Muscle layer of colon (tissue), 2 donors: ENCODE measurements around the gene LOC128125822.

ENCODE experiments used
- H3K27ac ChIP-seq: one replicate; pipeline ENCODE4 v1.7.0; 2013; ENCODE audit warnings: low read depth, mild to moderate bottlenecking, low read length, moderate library complexity
- H3K27me3 ChIP-seq, 2 donors: one replicate each; pipeline ENCODE4 v1.7.0; 2013; ENCODE audit warnings: low read length in 2 of 2, mild to moderate bottlenecking in 2 of 2; ENCODE audit not compliant: insufficient read depth in 2 of 2, control insufficient read depth in 1 of 2
- H3K36me3 ChIP-seq: one replicate; pipeline ENCODE4 v1.7.0; 2013; ENCODE audit warnings: mild to moderate bottlenecking, low read length; ENCODE audit not compliant: insufficient read depth
- H3K4me1 ChIP-seq: one replicate; pipeline ENCODE4 v1.7.0; 2013; ENCODE audit warnings: mild to moderate bottlenecking, low read length; ENCODE audit not compliant: insufficient read depth
- H3K4me3 ChIP-seq, 2 donors: one replicate each; pipeline ENCODE4 v1.7.0; 2013; ENCODE audit warnings: low read length in 2 of 2, low read depth in 1 of 2, mild to moderate bottlenecking in 1 of 2, moderate library complexity in 1 of 2
- H3K9ac ChIP-seq: one replicate; pipeline ENCODE4 v1.7.0; 2013; ENCODE audit warnings: low read length
- H3K9me3 ChIP-seq: one replicate; pipeline ENCODE4 v1.7.0; 2013; ENCODE audit warnings: mild to moderate bottlenecking, low read length
- donor health status: abdominal sarcoma.
- donor health status: Adenocarcinoma of cecum.

Gene LOC128125822

DNA sequence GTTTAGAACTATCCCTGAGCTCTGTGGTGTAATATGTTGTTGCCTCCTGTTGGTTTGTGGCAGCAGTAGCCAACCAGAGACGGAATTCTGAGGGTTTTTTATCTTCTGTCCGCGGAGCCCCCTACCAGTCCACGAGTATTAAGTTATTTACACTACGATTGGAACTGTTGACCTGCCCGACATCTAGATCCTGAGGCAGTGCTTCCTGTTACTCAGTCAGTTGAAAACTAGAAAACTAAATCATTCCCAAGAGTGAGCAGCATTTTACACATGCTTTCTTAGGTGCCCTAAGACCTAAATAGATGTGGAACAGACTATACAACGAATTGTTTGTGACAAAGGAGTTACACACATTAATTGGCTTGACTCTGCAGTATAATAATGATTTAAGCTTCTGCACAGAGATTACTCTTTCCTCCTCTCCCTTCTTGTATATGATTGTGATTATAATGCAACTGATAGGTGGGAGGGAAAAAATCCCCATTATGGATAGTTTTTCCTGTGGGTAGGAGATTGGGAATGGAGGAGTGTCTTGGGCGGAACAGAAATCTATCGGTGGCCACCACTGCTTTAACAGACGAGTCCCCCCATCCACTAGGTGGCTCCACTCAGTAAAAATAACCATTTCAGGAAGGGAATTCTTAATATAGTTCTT, 1.7 kb downstream of the LOC128125822 start:
- Histone ChIP-seq H3K36me3 (peaks cover 12% of the 10 kb centered on the region), H3K9me3 (no peaks in the 10 kb centered on the region), H3K4me3 (peak overlapping the region; percentile 88 to 98), H3K27ac (peak overlapping the region; percentile 100), H3K27me3 (no peaks in the 10 kb centered on the region), H3K9ac (peak overlapping the region; percentile 39), H3K4me1 (peaks cover 23% of the 10 kb centered on the region)

DNA sequence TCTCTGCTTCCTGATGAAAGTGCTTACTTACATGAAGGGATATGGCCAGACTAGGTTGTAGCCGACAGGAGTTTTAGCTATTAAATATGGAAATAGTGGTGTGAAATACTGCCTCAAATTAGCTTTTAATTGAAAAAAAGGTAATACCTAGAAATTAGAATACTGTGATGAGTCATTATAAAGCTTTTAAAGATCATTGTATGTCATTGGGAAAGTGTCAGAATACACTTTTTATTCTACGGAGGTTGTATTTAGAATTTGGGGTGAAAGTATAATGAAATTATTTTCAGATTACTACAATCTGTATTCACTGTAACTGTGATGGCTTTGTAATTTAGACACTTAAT, 2.2 kb downstream of the LOC128125822 start:
- H3K36me3 ChIP-seq: peaks cover 17% of the 10 kb centered on the region
- H3K9ac ChIP-seq: no peak overlapping the region
- H3K9me3 ChIP-seq: no peaks in the 10 kb centered on the region
- peaks cover 23% of the 10 kb centered on the region for H3K4me1 ChIP-seq
- no peaks in the 10 kb centered on the region for H3K27me3 ChIP-seq
- peak overlapping the region; percentile 20 to 88 for H3K4me3 ChIP-seq
- H3K27ac ChIP-seq: peak overlapping the region; percentile 100

DNA sequence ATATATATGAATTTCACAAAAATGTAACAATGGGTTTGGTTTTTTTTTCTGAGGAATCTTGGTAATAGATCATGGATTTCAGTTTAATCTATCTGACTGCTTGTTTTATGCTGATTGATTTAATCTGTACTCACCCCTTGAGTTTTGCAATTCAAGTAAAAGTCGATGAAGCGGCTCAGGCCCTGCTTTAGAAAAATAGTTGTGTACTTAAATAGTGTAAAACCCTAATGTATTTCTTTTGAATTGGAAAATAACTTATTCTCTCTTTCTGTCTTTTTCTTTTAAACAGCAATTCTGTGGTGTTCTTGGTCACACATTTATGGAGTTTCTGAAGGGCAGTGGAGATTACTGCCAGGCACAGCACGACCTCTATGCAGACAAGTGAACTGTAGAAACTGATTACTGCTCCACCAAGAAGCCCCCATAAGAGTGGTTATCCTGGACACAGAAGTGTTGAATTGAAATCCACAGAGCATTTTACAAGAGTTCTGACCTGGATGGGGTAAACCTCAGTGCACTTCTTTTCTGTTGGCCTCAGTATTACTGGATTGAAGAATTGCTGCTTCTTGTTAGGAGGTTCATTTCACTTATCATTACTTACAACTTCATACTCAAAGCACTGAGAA, 4.0 kb downstream of the LOC128125822 start:
- Histone ChIP-seq H3K9me3 (no peaks in the 10 kb centered on the region), H3K36me3 (peaks cover 29% of the 10 kb centered on the region), H3K27me3 (no peaks in the 10 kb centered on the region), H3K4me3 (no peak overlapping the region), H3K9ac (no peak overlapping the region), H3K27ac (no peak overlapping the region), H3K4me1 (peaks cover 21% of the 10 kb centered on the region)

DNA sequence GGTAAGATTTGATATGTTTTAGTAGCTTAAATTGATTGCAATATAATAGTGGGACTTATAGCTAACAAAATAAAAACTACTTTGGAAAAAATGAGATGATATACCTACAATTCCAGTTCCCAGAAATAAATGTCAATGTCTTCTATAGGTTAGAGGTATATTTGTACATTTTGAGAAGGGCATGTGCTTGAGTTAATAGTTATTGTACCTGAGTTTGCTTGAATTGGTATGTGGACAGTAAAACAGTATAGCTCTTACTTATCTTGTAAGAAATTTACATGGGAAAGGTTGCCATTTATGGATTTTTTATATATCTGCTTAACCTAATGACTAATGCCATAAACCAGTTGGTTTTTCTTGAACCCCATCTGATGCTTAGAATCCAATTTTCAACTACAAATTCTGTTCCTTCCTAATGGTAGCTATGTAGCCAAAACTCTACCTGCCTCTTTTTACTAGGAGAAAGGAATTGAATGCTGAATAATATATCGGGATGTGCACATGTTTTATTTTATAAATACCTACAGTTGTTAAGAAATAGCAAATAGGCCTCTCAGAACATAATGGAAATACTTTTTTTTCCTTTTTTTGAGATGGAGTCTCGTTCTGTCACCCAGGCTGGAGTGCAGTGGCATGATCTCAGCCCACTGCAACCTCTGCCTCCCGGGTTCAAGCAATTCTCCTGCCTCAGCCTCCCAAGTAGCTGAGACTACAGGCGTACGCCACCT, 4.9 kb downstream of the LOC128125822 start:
- H3K9ac ChIP-seq: no peak overlapping the region
- H3K36me3 ChIP-seq: peaks cover 29% of the 10 kb centered on the region
- H3K27me3 ChIP-seq: no peaks in the 10 kb centered on the region
- H3K4me1 ChIP-seq: peaks cover 14% of the 10 kb centered on the region
- H3K27ac ChIP-seq: no peak overlapping the region
- H3K4me3 ChIP-seq: no peak overlapping the region
- no peaks in the 10 kb centered on the region for H3K9me3 ChIP-seq

DNA sequence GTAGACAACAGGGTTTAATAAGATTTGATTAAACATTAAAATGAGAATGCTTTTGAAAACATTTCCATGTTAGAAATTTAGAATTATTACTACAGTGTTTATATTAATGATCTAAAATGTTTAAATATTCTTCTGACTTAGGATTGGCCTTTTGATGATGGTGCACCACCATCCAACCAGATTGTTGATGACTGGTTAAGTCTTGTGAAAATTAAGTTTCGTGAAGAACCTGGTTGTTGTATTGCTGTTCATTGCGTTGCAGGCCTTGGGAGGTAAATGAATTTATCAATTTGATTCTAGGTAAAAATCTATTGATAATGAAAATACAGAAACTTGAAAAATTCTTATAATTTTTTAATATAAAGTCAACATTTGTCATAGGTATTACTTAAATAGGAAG, 6.5 kb downstream of the LOC128125822 start:
- H3K9me3 ChIP-seq: no peaks in the 10 kb centered on the region
- no peak overlapping the region for H3K27ac ChIP-seq
- H3K4me1 ChIP-seq: peaks cover 14% of the 10 kb centered on the region
- no peaks in the 10 kb centered on the region for H3K27me3 ChIP-seq
- H3K36me3 ChIP-seq: peaks cover 38% of the 10 kb centered on the region
- no peak overlapping the region for H3K4me3 ChIP-seq
- H3K9ac ChIP-seq: no peak overlapping the region

DNA sequence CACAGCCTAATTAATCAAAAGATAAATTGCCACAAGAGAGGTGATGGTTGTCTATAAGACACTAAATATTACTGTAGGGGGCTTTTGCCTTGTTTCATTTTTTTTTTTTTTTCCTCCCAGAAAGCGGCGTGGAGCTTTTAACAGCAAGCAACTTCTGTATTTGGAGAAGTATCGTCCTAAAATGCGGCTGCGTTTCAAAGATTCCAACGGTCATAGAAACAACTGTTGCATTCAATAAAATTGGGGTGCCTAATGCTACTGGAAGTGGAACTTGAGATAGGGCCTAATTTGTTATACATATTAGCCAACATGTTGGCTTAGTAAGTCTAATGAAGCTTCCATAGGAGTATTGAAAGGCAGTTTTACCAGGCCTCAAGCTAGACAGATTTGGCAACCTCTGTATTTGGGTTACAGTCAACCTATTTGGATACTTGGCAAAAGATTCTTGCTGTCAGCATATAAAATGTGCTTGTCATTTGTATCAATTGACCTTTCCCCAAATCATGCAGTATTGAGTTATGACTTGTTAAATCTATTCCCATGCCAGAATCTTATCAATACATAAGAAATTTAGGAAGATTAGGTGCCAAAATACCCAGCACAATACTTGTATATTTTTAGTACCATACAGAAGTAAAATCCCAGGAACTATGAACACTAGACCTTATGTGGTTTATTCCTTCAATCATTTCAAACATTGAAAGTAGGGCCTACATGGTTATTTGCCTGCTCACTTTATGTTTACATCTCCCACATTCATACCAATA, 7.8 kb downstream of the LOC128125822 start:
- Histone ChIP-seq H3K9me3 (no peaks in the 10 kb centered on the region), H3K4me1 (peaks cover 4% of the 10 kb centered on the region), H3K27ac (no peak overlapping the region), H3K4me3 (no peak overlapping the region), H3K9ac (no peak overlapping the region), H3K27me3 (no peaks in the 10 kb centered on the region), H3K36me3 (peaks cover 38% of the 10 kb centered on the region)

DNA sequence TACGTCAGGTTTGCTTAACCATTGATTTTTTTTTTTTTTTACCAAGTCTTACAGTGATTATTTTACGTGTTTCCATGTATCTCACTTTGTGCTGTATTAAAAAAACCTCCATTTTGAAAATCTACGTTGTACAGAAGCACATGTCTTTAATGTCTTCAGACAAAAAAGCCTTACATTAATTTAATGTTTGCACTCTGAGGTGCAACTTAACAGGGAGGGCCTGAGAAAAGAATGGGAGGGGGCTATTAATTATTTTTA, 8.4 kb downstream of the LOC128125822 start:
- peaks cover 38% of the 10 kb centered on the region for H3K36me3 ChIP-seq
- H3K9me3 ChIP-seq: no peaks in the 10 kb centered on the region
- no peaks in the 10 kb centered on the region for H3K4me1 ChIP-seq
- no peak overlapping the region for H3K4me3 ChIP-seq
- H3K27me3 ChIP-seq: no peaks in the 10 kb centered on the region
- no peak overlapping the region for H3K27ac ChIP-seq
- H3K9ac ChIP-seq: no peak overlapping the region

DNA sequence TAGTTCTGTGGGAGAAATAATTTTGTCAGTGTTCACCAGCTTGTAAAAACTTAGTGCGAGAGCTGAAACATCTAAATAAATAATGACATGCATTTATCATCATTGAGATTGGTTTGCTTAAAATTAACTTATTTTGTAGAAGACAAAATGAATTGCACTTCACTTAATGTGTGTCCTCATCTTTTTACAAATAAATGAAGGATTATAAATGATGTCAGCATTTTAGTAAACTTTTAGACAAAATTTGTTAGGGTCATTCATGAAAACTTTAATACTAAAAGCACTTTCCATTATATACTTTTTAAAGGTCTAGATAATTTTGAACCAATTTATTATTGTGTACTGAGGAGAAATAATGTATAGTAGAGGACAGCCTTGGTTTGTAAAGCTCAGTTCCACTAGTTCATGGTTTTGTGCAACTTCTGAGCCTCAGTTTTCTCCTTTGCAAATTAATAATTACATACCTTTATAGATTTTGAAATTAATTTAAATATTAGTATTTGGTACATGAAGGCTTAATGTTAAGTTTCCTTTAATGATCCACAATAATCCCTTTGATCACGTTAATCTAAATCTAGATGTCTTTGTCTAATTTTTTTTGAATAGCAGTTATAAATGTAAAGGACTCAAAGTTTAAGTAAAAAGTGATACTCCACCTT, 9.2 kb downstream of the LOC128125822 start:
- Histone ChIP-seq H3K27ac (no peak overlapping the region), H3K4me1 (no peaks in the 10 kb centered on the region), H3K9me3 (no peaks in the 10 kb centered on the region), H3K4me3 (no peak overlapping the region), H3K27me3 (no peaks in the 10 kb centered on the region), H3K9ac (no peak overlapping the region), H3K36me3 (peaks cover 36% of the 10 kb centered on the region)

DNA sequence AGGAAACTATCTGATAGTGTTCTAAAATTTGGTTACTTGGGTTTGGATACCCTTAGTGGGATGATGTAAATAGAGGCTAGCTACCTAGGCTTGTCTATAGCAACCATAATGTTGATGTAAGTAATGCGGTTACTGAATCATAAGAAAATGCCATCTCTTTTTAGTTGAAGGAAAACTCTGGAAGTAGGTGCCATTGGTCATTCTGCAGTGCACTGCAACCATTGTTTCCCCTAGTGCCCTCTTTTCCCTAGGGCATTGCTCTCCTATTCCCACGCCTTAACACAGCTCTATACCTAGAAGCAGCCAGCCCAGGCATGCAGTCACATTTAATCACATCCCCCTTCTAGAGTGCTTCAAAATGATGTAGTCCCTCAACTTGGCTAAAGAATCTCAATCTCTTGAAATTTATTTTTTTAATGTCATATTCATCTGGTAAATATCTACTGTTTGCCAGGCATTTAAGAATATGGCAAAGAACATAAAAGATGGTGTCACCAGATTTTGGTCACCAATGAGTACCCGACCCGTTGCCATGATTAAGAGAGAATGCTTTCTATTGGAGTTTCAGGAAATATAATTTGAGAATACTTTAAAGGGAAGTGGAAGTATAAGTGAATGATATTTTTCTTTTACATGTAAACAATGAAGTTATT, 10.4 kb downstream of the LOC128125822 start:
- no peak overlapping the region for H3K4me3 ChIP-seq
- no peaks in the 10 kb centered on the region for H3K27me3 ChIP-seq
- no peak overlapping the region for H3K27ac ChIP-seq
- peaks cover 27% of the 10 kb centered on the region for H3K36me3 ChIP-seq
- no peaks in the 10 kb centered on the region for H3K9me3 ChIP-seq
- H3K9ac ChIP-seq: no peak overlapping the region
- no peaks in the 10 kb centered on the region for H3K4me1 ChIP-seq

DNA sequence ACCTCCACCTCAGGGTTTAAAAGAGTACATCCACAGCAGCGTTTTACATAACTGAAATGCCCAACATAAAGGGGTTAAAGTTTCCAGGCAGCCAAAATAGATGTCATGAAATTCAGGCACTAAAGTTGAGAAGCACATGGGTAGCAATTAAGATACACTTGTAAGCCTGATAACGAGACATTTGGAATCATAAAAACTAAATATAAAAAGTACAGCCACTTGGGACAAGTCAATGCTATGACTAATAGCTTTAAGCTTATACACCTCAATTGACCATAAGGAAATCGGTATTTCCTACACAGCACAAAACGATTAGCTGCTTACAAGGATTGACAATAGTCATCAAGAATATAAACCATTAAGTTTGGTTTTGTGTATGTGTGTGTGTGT, 11.8 kb downstream of the LOC128125822 start:
- Histone ChIP-seq H3K9me3 (no peaks in the 10 kb centered on the region), H3K9ac (no peak overlapping the region), H3K27ac (no peak overlapping the region), H3K4me1 (no peaks in the 10 kb centered on the region), H3K4me3 (no peak overlapping the region), H3K27me3 (no peaks in the 10 kb centered on the region), H3K36me3 (peaks cover 25% of the 10 kb centered on the region)

DNA sequence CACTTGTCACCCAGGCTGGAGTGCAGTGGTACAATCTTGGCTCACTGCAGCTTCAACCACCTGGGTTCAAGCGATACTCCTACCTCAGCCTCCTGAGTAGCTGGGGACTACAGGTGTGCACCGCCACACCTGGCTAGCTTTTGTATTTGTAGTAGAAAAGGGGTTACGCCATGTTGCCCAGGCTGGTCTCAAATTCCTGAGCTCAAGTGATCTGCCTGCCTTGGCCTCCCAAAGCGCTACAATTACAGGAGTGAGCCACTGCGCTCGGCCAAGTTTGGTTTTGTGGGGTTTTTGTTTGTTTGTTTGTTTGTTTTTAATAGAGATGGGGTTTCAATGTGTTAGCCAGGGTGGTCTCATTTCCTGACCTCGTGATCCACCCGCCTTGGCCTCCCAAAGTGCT, 12.3 kb downstream of the LOC128125822 start:
- Histone ChIP-seq H3K27me3 (no peaks in the 10 kb centered on the region), H3K9ac (no peak overlapping the region), H3K36me3 (peaks cover 21% of the 10 kb centered on the region), H3K27ac (no peak overlapping the region), H3K9me3 (no peaks in the 10 kb centered on the region), H3K4me1 (no peaks in the 10 kb centered on the region), H3K4me3 (no peak overlapping the region)
